ENCODE results near the gene DAD1. TPM values are rescaled to one million over a fixed set of nuclear protein-coding genes. Genes with fewer than 3 reads are reported as not detected.
"Not testable (repeated sequence)": the region's sequence is repeated elsewhere in the genome, so short reads cannot be mapped to it uniquely, and the experiment has no call there.

The DAD1 gene
- total RNA-seq, 2 donors from 2014 or later = 109 to 236 TPM

DNA sequence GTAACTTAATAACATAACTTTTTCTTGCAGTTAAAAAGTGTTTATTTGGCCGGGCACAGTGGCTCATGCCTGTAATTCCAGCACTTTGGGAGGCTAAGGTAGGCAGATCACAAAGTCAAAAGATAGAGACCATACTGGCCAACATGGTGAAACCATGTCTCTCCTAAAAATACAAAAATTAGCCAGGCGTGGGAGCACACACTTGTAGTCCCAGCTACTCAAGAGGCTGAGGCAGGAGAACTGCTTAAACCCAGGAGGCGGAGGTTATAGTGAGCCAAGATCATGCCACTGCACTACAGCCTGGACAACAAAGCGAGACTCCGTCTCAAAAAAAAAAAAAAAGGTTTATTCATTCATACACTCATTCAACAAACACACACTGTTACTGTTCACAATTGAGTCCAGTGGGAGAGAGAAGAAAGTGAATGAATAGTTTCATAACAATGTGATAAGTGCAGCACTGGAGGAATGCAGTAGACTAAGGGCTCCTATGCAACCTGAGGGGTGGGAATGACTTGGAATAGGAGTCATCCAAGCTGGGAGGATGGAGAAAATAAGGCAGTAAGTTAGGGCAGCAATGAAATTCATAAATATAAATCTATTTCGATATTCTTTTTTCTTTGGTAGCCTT is 19.8 kb downstream of the DAD1 start:
- Histone ChIP-seq H3K4me1 (ENCODE audit: control insufficient read depth in 1 of 2, low read depth in 2 of 2) (peaks cover 0 to 19% of the 10 kb centered on the region in 2 donors), H3K27me3 (replicated peaks; ENCODE audit: insufficient read depth) (no peaks in the 10 kb centered on the region), H3K4me3 (no peak overlapping the region), H3K9me3 (no peaks in the 10 kb centered on the region), H3K27ac (no peak overlapping the region), H3K36me3 (peaks cover 4% of the 10 kb centered on the region)
- ATAC-seq (ENCODE audit: insufficient number of reproducible peaks, low FRiP score, low read depth) = no peak
- no peak for DNase-seq (ENCODE audit: low spot score)
- TF ChIP-seq CTCF (IDR thresholded peaks at IDR 0.05) = no peak

- H3K4me3 ChIP-seq = no peak overlapping the region
- TF ChIP-seq CTCF (IDR thresholded peaks at IDR 0.05) = no peak
- no peaks in the 10 kb centered on the region for H3K27me3 ChIP-seq (replicated peaks; ENCODE audit: insufficient read depth)
- ATAC-seq (ENCODE audit: insufficient number of reproducible peaks, low FRiP score, low read depth) (no peak), DNase-seq (ENCODE audit: low spot score) (no peak)
- H3K4me1 ChIP-seq (ENCODE audit: control insufficient read depth in 1 of 2, low read depth in 2 of 2) = peaks cover 0 to 14% of the 10 kb centered on the region in 2 donors
- no peaks in the 10 kb centered on the region for H3K9me3 ChIP-seq
- no peak overlapping the region for H3K27ac ChIP-seq
- H3K36me3 ChIP-seq = peaks cover 4% of the 10 kb centered on the region
Measured at GRCh38 chr14:22567437-22567836, 21.6 kb downstream of the DAD1 start.

DNA sequence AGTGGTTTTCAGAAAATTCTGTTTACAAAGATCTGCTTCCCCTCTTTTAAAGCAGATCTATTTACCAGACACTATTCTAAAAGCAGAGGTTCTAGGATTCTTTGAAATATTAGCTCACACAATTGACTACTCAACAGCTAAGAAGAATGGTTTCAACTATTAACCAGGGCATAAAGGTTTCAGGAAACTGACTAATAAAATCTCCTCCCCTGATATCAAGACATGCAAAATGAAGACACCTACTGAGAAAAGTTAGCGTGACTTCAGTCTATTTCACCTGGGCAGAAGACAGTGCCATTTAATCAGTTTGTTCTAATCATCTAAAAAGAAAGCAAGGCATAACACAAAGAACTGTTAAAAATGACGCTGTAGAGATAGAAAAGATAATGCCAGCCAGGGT is 22.2 kb downstream of the DAD1 start:
- Histone ChIP-seq H3K27me3 (replicated peaks; ENCODE audit: insufficient read depth) (no peaks in the 10 kb centered on the region), H3K27ac (no peak overlapping the region), H3K4me3 (no peak overlapping the region), H3K9me3 (no peaks in the 10 kb centered on the region), H3K36me3 (peaks cover 4% of the 10 kb centered on the region), H3K4me1 (ENCODE audit: control insufficient read depth in 1 of 2, low read depth in 2 of 2) (peaks cover 0 to 8% of the 10 kb centered on the region in 2 donors)
- DNase-seq (ENCODE audit: low spot score) = no peak
- ATAC-seq (ENCODE audit: insufficient number of reproducible peaks, low FRiP score, low read depth) = no peak
- no peak for TF ChIP-seq CTCF (IDR thresholded peaks at IDR 0.05)

GRCh38 chr14:22566266-22566665 is 22.8 kb downstream of the DAD1 start:
- DNase-seq (ENCODE audit: low spot score); H3K36me3 ChIP-seq; ATAC-seq (ENCODE audit: insufficient number of reproducible peaks, low FRiP score, low read depth); H3K4me3 ChIP-seq; H3K27me3 ChIP-seq (replicated peaks; ENCODE audit: insufficient read depth); H3K27ac ChIP-seq; H3K9me3 ChIP-seq; H3K4me1 ChIP-seq (ENCODE audit: control insufficient read depth in 1 of 2, low read depth in 2 of 2): not testable (repeated sequence)

DNA sequence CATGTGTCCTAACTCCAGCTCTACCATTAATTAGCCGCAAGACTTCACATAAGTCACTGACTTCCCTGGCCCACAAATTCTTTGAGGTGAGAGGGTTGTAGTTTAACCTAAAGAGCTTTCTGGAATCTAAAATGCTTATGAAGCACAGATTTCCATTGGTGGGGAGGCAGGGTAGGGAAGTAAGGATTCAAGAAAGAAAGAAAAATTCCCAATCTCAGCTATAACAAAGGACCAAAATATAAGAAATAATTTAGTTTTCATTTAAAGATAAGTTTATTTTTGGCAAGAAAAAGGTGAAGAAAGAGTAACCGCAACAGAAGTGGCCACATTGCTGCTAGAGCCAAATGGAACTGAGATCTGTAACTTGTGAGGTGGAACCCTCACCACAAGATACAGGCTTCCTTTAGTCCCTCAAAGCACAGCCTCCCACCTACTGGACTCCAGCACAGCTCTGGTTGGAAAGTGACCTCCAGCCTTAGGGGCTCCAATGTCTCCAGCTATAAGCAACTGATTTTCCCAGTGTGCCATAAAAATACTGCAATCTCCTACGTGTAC is 23.6 kb downstream of the DAD1 start:
- H3K4me1 ChIP-seq (ENCODE audit: control insufficient read depth in 1 of 2, low read depth in 2 of 2) = peaks cover 0 to under 1% of the 10 kb centered on the region in 2 donors
- H3K27me3 ChIP-seq (replicated peaks; ENCODE audit: insufficient read depth) = no peaks in the 10 kb centered on the region
- ATAC-seq (ENCODE audit: insufficient number of reproducible peaks, low FRiP score, low read depth) (no peak), DNase-seq (ENCODE audit: low spot score) (no peak)
- H3K9me3 ChIP-seq = no peaks in the 10 kb centered on the region
- TF ChIP-seq CTCF (IDR thresholded peaks at IDR 0.05) = no peak
- no peak overlapping the region for H3K4me3 ChIP-seq
- H3K36me3 ChIP-seq = peaks cover 4% of the 10 kb centered on the region
- H3K27ac ChIP-seq = no peak overlapping the region

DNA sequence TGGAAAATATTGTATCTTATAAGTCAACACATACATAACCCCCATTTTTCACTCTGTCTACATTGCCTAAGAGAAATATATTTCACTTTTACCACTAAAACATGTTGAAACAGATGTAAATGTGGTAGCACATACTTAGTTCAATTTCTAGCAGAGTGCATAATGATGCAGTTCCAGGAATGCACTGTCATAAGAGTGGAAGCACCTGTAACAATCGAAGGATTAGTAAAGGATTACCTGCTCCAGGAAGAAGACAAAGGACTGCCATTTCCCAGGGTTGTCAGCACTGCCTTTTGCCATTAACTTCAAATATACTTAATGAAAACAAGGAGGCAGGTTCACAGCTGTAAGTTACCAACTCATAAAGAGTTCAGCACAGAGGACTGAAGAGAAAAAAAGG is 24.6 kb downstream of the DAD1 start:
- H3K4me3 ChIP-seq = no peak overlapping the region
- H3K27ac ChIP-seq = peak overlapping the region in 1 of 2 donors; percentile 10
- no peak for TF ChIP-seq CTCF (IDR thresholded peaks at IDR 0.05)
- no peaks in the 10 kb centered on the region for H3K4me1 ChIP-seq (ENCODE audit: control insufficient read depth in 1 of 2, low read depth in 2 of 2)
- H3K36me3 ChIP-seq = peaks cover 4% of the 10 kb centered on the region
- ATAC-seq (ENCODE audit: insufficient number of reproducible peaks, low FRiP score, low read depth) = no peak
- no peak for DNase-seq (ENCODE audit: low spot score)
- no peaks in the 10 kb centered on the region for H3K9me3 ChIP-seq
- H3K27me3 ChIP-seq (replicated peaks; ENCODE audit: insufficient read depth) = no peaks in the 10 kb centered on the region

All from thoracic aorta (tissue), 2 donors.